Naive thymus-derived CD4-positive, alpha-beta T cell (primary cell): ENCODE results near the gene SLC22A31. TPM values are rescaled to one million over a fixed set of nuclear protein-coding genes. Genes with fewer than 3 reads are reported as not detected.
"Not testable (repeated sequence)": the region's sequence is repeated elsewhere in the genome, so short reads cannot be mapped to it uniquely, and the experiment has no call there.

Experiments
- ATAC-seq: fragments of 150-1000 bp; cut with Tn5 transposase; 2 replicates; pipeline ENCODE4 v1.10.0; 2021; ENCODE audit warnings: mild to moderate bottlenecking, moderate library complexity
- CTCF ChIA-PET: fragments of 350-600 bp; sonication (Branson Sonifier 250); formaldehyde crosslinking; loops from one replicate; lab custom pipeline; 2021; ENCODE audit warnings: antibody characterized with exemption; lab: Charles Lee
- POLR2A ChIA-PET: fragments of 350-600 bp; sonication (Branson Sonifier 250); formaldehyde crosslinking; loops from one replicate; lab custom pipeline; 2021; ENCODE audit warnings: antibody characterized with exemption, inconsistent platforms; lab: Charles Lee
- DNase-seq, 9 donors: peaks; one replicate each; pipeline versions ENCODE4 v3.0.0 to v3.0.0-alpha.2; 2020 to 2022; ENCODE audit warnings: mixed read lengths in 1 of 9
- H3K27ac ChIP-seq: one replicate; pipeline ENCODE4 v1.7.0; 2013; ENCODE audit warnings: mild to moderate bottlenecking, low read depth, low read length, moderate library complexity
- H3K27me3 ChIP-seq, 2 donors: one replicate each; pipeline ENCODE4 v1.7.0; 2013; ENCODE audit warnings: low read length in 2 of 2, mild to moderate bottlenecking in 2 of 2, moderate library complexity in 2 of 2; ENCODE audit not compliant: control insufficient read depth in 2 of 2, insufficient read depth in 2 of 2
- H3K36me3 ChIP-seq, 3 experiments: 1 replicate in 2 of 3; 2 replicates in 1 of 3; pipeline ENCODE4 v1.7.0; 2013; ENCODE audit warnings: low read length in 3 of 3, mild to moderate bottlenecking in 3 of 3, moderate library complexity in 1 of 3; ENCODE audit not compliant: insufficient read depth in 3 of 3, control insufficient read depth in 2 of 3
- H3K4me1 ChIP-seq, 2 donors: one replicate each; pipeline ENCODE4 v1.7.0; 2013; ENCODE audit warnings: low read length in 2 of 2, mild to moderate bottlenecking in 2 of 2, moderate library complexity in 1 of 2; ENCODE audit not compliant: control insufficient read depth in 2 of 2, insufficient read depth in 2 of 2
- H3K4me3 ChIP-seq: 2 replicates; pipeline ENCODE4 v1.7.0; 2013; ENCODE audit warnings: mild to moderate bottlenecking, low read length
- H3K9me3 ChIP-seq, 3 experiments: 1 replicate in 2 of 3; 2 replicates in 1 of 3; pipeline ENCODE4 v1.7.0; 2013; ENCODE audit warnings: low read length in 3 of 3; ENCODE audit not compliant: control insufficient read depth in 2 of 3
- H3K27ac Mint-ChIP-seq, 9 donors: one replicate each; pipeline ENCODE4 v1.8.0; 2020 to 2022; ENCODE audit warnings: mixed read lengths in 9 of 9, mild to moderate bottlenecking in 8 of 9, moderate library complexity in 5 of 9, inconsistent platforms in 2 of 9
- H3K27me3 Mint-ChIP-seq, 5 donors: one replicate each; pipeline ENCODE4 v1.8.0; 2021 to 2022; ENCODE audit warnings: mixed read lengths in 5 of 5, mild to moderate bottlenecking in 1 of 5
- H3K36me3 Mint-ChIP-seq, 5 donors: one replicate each; pipeline ENCODE4 v1.8.0; 2020 to 2022; ENCODE audit warnings: mixed read lengths in 5 of 5, mild to moderate bottlenecking in 3 of 5, inconsistent platforms in 1 of 5
- H3K4me1 Mint-ChIP-seq, 7 donors: one replicate each; pipeline ENCODE4 v1.8.0; 2020 to 2022; ENCODE audit warnings: mixed read lengths in 7 of 7, mild to moderate bottlenecking in 3 of 7, inconsistent platforms in 1 of 7
- H3K4me3 Mint-ChIP-seq, 10 donors: one replicate each; pipeline ENCODE4 v1.8.0; 2020 to 2022; ENCODE audit warnings: mild to moderate bottlenecking in 10 of 10, mixed read lengths in 10 of 10, moderate library complexity in 6 of 10, inconsistent platforms in 2 of 10
- H3K9me3 Mint-ChIP-seq, 11 donors: one replicate each; pipeline ENCODE4 v1.8.0; 2020 to 2022; ENCODE audit warnings: mixed read lengths in 11 of 11, mild to moderate bottlenecking in 4 of 11, inconsistent platforms in 1 of 11, moderate library complexity in 1 of 11
- intact Hi-C, 2 donors: fragments of 100-400 bp; cut with micrococcal nuclease; formaldehyde crosslinking; loops; one replicate each; pipeline ENCODE4 v1.15.1; 2023
- polyA plus RNA-seq, 2 donors: library from polyadenylated mRNA; unstranded; fragments of 300-500 nt; fragmentation: Illumina TruSeq; gene quantifications; one replicate each; pipeline ENCODE4 v1.2.3, GENCODE V29; 2021
- total RNA-seq, 6 experiments: library from RNA in 5 of 6; stranded (reverse) in 5 of 6; gene quantifications; 1 replicate in 5 of 6; 2 replicates in 1 of 6; pipeline ENCODE4 v1.2.3 and lab custom pipeline; 2021 to 2026

Gene SLC22A31
- total and polyA plus RNA-seq, 7 experiments from 2014 or later, result 0.33 to 4.4 (median 1.8) TPM

- peaks cover 0 to 3% (median 0%) of the 10 kb centered on the region in 5 donors for H3K36me3 Mint-ChIP-seq
- no peaks in the 10 kb centered on the region for H3K27me3 Mint-ChIP-seq
- DNase-seq (no peak), ATAC-seq (no peak)
- POLR2A ChIA-PET, result no interaction called here
- Histone ChIP-seq H3K9me3 (no peaks in the 10 kb centered on the region), H3K4me1 (peaks cover 5 to 10% of the 10 kb centered on the region in 2 donors), H3K27me3 (no peaks in the 10 kb centered on the region), H3K36me3 (no peaks in the 10 kb centered on the region), H3K27ac (no peak overlapping the region), H3K4me3 (no peak overlapping the region)
- H3K4me3 Mint-ChIP-seq, result no peak overlapping the region
- intact Hi-C loops, result loop anchor here (5.0 to 10.0 kb wide), 5 partner anchors 248 to 790 kb away; partner anchors contain the start of genes ANKRD11 (in 1 of the 2), CHMP1A (in 1 of the 2), GALNS (in 1 of the 2) and SPATA2L (in 1 of the 2)
- peaks cover 0 to 39% (median 19%) of the 10 kb centered on the region in 7 donors for H3K4me1 Mint-ChIP-seq
- CTCF ChIA-PET, result no interaction called here
- H3K27ac Mint-ChIP-seq, result peak overlapping the region in 4 of 9 donors; percentile 9 to 86 (median 50)
- H3K9me3 Mint-ChIP-seq, result peaks cover 0 to 2% (median 0%) of the 10 kb centered on the region in 11 donors
Observed at GRCh38 chr16:89244754-89245153, 44.4 kb upstream of the SLC22A31 start.

- Mint-ChIP-seq H3K4me1 (peaks cover 0 to 39% (median 18%) of the 10 kb centered on the region in 7 donors), H3K4me3 (peak overlapping the region in 1 of 10 donors; percentile 25), H3K27ac (peak overlapping the region in 5 of 9 donors; percentile 77 to 94 (median 83))
- DNase-seq, H3K27me3 ChIP-seq, ATAC-seq, H3K36me3 ChIP-seq, CTCF ChIA-PET, H3K4me1 ChIP-seq, H3K27ac ChIP-seq, POLR2A ChIA-PET, H3K4me3 ChIP-seq, H3K9me3 Mint-ChIP-seq, H3K27me3 Mint-ChIP-seq, H3K9me3 ChIP-seq, H3K36me3 Mint-ChIP-seq: not testable (repeated sequence)
- intact Hi-C loops, result loop anchor here (5.0 to 10.0 kb wide), 4 partner anchors 248 to 789 kb away; partner anchors contain the start of genes ANKRD11 (in 1 of the 2), GALNS (in 1 of the 2), SPATA2L (in 1 of the 2) and TRAPPC2L (in 1 of the 2)
Observed at GRCh38 chr16:89244264-89244663, 43.9 kb upstream of the SLC22A31 start.

- Histone ChIP-seq H3K4me3 (no peak overlapping the region), H3K27ac (peak overlapping the region; percentile 30), H3K9me3 (no peaks in the 10 kb centered on the region), H3K4me1 (peaks cover 5 to 10% of the 10 kb centered on the region in 2 donors), H3K27me3 (no peaks in the 10 kb centered on the region), H3K36me3 (no peaks in the 10 kb centered on the region)
- H3K27ac Mint-ChIP-seq, result peak overlapping the region in 8 of 9 donors; percentile 3 to 94 (median 82)
- DNase-seq (no peak), ATAC-seq (no peak)
- H3K9me3 Mint-ChIP-seq, result peaks cover 0 to 2% (median 0%) of the 10 kb centered on the region in 11 donors
- H3K4me3 Mint-ChIP-seq, result peak overlapping the region in 1 of 10 donors; percentile 42
- peaks cover 0 to 39% (median 18%) of the 10 kb centered on the region in 7 donors for H3K4me1 Mint-ChIP-seq
- POLR2A ChIA-PET, result no interaction called here
- intact Hi-C loops, result loop anchor here (5.0 to 10.0 kb wide), 4 partner anchors 249 to 789 kb away; partner anchors contain the start of genes ANKRD11 (in 1 of the 2), GALNS (in 1 of the 2), SPATA2L (in 1 of the 2) and TRAPPC2L (in 1 of the 2)
- CTCF ChIA-PET, result interaction anchor here (0.6 kb wide), 1 partner anchor 51 kb away, joined by 5 read pairs; no protein-coding TSS in a partner anchor
- H3K36me3 Mint-ChIP-seq, result peaks cover 0 to 3% (median 0%) of the 10 kb centered on the region in 5 donors
- no peaks in the 10 kb centered on the region for H3K27me3 Mint-ChIP-seq
Observed at GRCh38 chr16:89243664-89244063, 43.3 kb upstream of the SLC22A31 start.

GRCh38 chr16:89242795-89243200 lies 42.5 kb upstream of the SLC22A31 start:
- Mint-ChIP-seq H3K4me1 (peaks cover 0 to 35% (median 18%) of the 10 kb centered on the region in 7 donors), H3K36me3 (peaks cover 0 to 3% (median 0%) of the 10 kb centered on the region in 5 donors), H3K9me3 (peaks cover 0 to 2% (median 0%) of the 10 kb centered on the region in 11 donors), H3K27ac (peak overlapping the region; percentile 33 to 94 (median 82)), H3K4me3 (peak overlapping the region in 3 of 10 donors; percentile 27 to 45 (median 42)), H3K27me3 (no peaks in the 10 kb centered on the region)
- peak in 1 of 9 donors; percentile 22 for DNase-seq
- ChIA-PET CTCF (no interaction called here), POLR2A (no interaction called here)
- peaks cover 5 to 10% of the 10 kb centered on the region in 2 donors for H3K4me1 ChIP-seq
- H3K36me3 ChIP-seq, result no peaks in the 10 kb centered on the region
- ATAC-seq, result no peak
- no peak overlapping the region for H3K4me3 ChIP-seq
- no peaks in the 10 kb centered on the region for H3K9me3 ChIP-seq
- H3K27ac ChIP-seq, result peak overlapping the region; percentile 40
- intact Hi-C loops, result loop anchor here (5.0 to 10.0 kb wide), 4 partner anchors 250 to 788 kb away; partner anchors contain the start of genes ANKRD11 (in 1 of the 2), GALNS (in 1 of the 2), SPATA2L (in 1 of the 2) and TRAPPC2L (in 1 of the 2)
- H3K27me3 ChIP-seq, result no peaks in the 10 kb centered on the region

GRCh38 chr16:89241187-89242007 lies 41.1 kb upstream of the SLC22A31 start:
- CTCF ChIA-PET, result interaction anchor here (0.9 to 1.4 kb wide), 6 partner anchors 24 to 424 kb away, joined by 3 to 10 read pairs (median 4); partner anchors contain the start of genes SPG7 and ZNF778
- Histone ChIP-seq H3K36me3 (no peaks in the 10 kb centered on the region), H3K27ac (peak overlapping the region; percentile 91), H3K27me3 (no peaks in the 10 kb centered on the region), H3K9me3 (no peaks in the 10 kb centered on the region), H3K4me3 (peak overlapping the region; percentile 68), H3K4me1 (peaks cover 5 to 6% of the 10 kb centered on the region in 2 donors)
- H3K4me3 Mint-ChIP-seq, result peak overlapping the region; percentile 83 to 100 (median 96)
- POLR2A ChIA-PET, result interaction anchor here (0.6 to 2.6 kb wide), 16 partner anchors 15 to 417 kb away, joined by 3 to 9 read pairs (median 3); partner anchors contain the start of genes CHMP1A, SPATA33, SPG7 and ZNF778
- DNase-seq (peak; percentile 75 to 95 (median 93)), ATAC-seq (peak; percentile 86)
- peak overlapping the region; percentile 94 to 100 (median 99) for H3K27ac Mint-ChIP-seq
- H3K9me3 Mint-ChIP-seq, result peaks cover 0 to 2% (median 0%) of the 10 kb centered on the region in 11 donors
- H3K4me1 Mint-ChIP-seq, result peaks cover 0 to 31% (median 18%) of the 10 kb centered on the region in 7 donors
- no peaks in the 10 kb centered on the region for H3K27me3 Mint-ChIP-seq
- intact Hi-C loops, result loop anchor here (1.0 to 10.0 kb wide), 15 partner anchors 24 to 787 kb away; partner anchors contain the start of genes ANKRD11 (in 2 of the 2), RPL13 (in 2 of the 2), ZNF778 (in 2 of the 2) and CDH15 (in 1 of the 2)
- H3K36me3 Mint-ChIP-seq, result peaks cover 0 to 3% (median 0%) of the 10 kb centered on the region in 5 donors

GRCh38 chr16:89237733-89238132 lies 37.4 kb upstream of the SLC22A31 start:
- no peak overlapping the region for H3K27ac Mint-ChIP-seq
- peaks cover 6 to 23% (median 11%) of the 10 kb centered on the region in 5 donors for H3K36me3 Mint-ChIP-seq
- H3K27ac ChIP-seq, result no peak overlapping the region
- peaks cover 0 to 16% (median 10%) of the 10 kb centered on the region in 7 donors for H3K4me1 Mint-ChIP-seq
- H3K4me1 ChIP-seq, result peaks cover 5% of the 10 kb centered on the region in 2 donors
- no peaks in the 10 kb centered on the region for H3K27me3 Mint-ChIP-seq
- CTCF ChIA-PET, result interaction anchor here (0.7 kb wide), 1 partner anchor 92 kb away, joined by 3 read pairs; no protein-coding TSS in a partner anchor
- intact Hi-C loops, result no loop called here
- peaks cover 0 to 9% (median 0%) of the 10 kb centered on the region in 11 donors for H3K9me3 Mint-ChIP-seq
- H3K27me3 ChIP-seq, result no peaks in the 10 kb centered on the region
- ATAC-seq (no peak), DNase-seq (no peak)
- no peaks in the 10 kb centered on the region for H3K9me3 ChIP-seq
- no peak overlapping the region for H3K4me3 ChIP-seq
- H3K36me3 ChIP-seq, result peaks cover 0 to 7% (median 0%) of the 10 kb centered on the region in 3 experiments
- POLR2A ChIA-PET, result interaction anchor here (0.7 kb wide), 1 partner anchor 166 kb away, joined by 3 read pairs; no protein-coding TSS in a partner anchor
- H3K4me3 Mint-ChIP-seq, result peak overlapping the region in 2 of 10 donors; percentile 21 to 45
